HL-60 (cell line): Measurements from ENCODE around the gene PLP2.

ENCODE experiments used
- DNase-seq, 2 experiments: peaks; one replicate each; pipeline ENCODE4 v3.0.0-alpha.2; 2010 to 2020; ENCODE audit warnings: low read depth in 1 of 2, low spot score in 1 of 2
- H3K27ac ChIP-seq: fragments of 250-450 bp; sonication (Bioruptor Pico); replicated peaks from 2 replicates; pipeline ENCODE4 v1.5.1; 2020; ENCODE audit warnings: mild to moderate bottlenecking, moderate library complexity
- H3K27me3 ChIP-seq: fragments of 250-450 bp; sonication (Bioruptor Pico); 2 replicates; pipeline ENCODE4 v1.5.1; 2021; ENCODE audit warnings: mild to moderate bottlenecking, moderate library complexity; ENCODE audit not compliant: insufficient read depth, poor library complexity, severe bottlenecking
- H3K4me3 ChIP-seq: replicated peaks from 2 replicates; pipeline ENCODE4 v1.5.1; 2011; ENCODE audit warnings: mild to moderate bottlenecking, control low read depth, low read length; ENCODE audit not compliant: insufficient read depth
- GABPA ChIP-seq: IDR thresholded peaks from 2 replicates; pipeline ENCODE4 v1.6.1; 2012; ENCODE audit warnings: low read depth
- POLR2AphosphoS5 ChIP-seq: IDR thresholded peaks from 2 replicates; pipeline ENCODE4 v1.6.1; 2012; ENCODE audit warnings: low read depth
- SPI1 ChIP-seq: IDR thresholded peaks from 2 replicates; pipeline ENCODE4 v1.6.1; 2012; ENCODE audit warnings: low read depth, mild to moderate bottlenecking, borderline replicate concordance
- TF ChIP-seq, protein P1 (sequence below): IDR thresholded peaks from 2 replicates; pipeline ENCODE4 v1.6.1; 2012; ENCODE audit warnings: low read depth; ENCODE audit not compliant: insufficient replicate concordance
- TF ChIP-seq, protein P2 (sequence below): IDR thresholded peaks from one replicate; pipeline ENCODE4 v1.5.1; 2011; ENCODE audit warnings: low read length, control low read depth, inconsistent platforms; ENCODE audit not compliant: insufficient read depth

Gene PLP2

DNA sequence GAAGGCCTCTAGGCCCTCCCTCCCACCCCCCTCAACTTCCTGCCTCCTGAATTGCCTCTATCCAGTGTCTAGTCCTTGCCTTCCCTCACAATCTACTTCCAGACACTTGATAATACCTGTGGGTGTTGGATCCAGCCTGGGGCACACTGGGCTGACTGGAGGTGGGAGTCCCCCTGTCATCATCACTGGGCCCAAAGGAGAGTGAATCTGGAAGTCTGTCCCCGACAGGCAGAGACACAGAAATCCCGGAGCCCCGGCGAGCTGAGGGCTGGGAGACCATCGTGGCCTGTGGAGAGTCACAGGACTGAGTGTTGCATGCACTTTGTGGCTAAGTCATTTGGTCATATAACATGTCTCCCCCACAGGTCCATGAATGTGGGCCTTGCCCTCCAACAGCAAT, 36.7 kb downstream of the PLP2 start:
- Histone ChIP-seq H3K27me3 (no peaks in the 10 kb centered on the region), H3K4me3 (no peak overlapping the region), H3K27ac (no peak overlapping the region)
- no peak for DNase-seq
- TF ChIP-seq POLR2AphosphoS5 (no peak), SPI1 (no peak), GABPA (no peak)
- TF ChIP-seq, protein P1, sequence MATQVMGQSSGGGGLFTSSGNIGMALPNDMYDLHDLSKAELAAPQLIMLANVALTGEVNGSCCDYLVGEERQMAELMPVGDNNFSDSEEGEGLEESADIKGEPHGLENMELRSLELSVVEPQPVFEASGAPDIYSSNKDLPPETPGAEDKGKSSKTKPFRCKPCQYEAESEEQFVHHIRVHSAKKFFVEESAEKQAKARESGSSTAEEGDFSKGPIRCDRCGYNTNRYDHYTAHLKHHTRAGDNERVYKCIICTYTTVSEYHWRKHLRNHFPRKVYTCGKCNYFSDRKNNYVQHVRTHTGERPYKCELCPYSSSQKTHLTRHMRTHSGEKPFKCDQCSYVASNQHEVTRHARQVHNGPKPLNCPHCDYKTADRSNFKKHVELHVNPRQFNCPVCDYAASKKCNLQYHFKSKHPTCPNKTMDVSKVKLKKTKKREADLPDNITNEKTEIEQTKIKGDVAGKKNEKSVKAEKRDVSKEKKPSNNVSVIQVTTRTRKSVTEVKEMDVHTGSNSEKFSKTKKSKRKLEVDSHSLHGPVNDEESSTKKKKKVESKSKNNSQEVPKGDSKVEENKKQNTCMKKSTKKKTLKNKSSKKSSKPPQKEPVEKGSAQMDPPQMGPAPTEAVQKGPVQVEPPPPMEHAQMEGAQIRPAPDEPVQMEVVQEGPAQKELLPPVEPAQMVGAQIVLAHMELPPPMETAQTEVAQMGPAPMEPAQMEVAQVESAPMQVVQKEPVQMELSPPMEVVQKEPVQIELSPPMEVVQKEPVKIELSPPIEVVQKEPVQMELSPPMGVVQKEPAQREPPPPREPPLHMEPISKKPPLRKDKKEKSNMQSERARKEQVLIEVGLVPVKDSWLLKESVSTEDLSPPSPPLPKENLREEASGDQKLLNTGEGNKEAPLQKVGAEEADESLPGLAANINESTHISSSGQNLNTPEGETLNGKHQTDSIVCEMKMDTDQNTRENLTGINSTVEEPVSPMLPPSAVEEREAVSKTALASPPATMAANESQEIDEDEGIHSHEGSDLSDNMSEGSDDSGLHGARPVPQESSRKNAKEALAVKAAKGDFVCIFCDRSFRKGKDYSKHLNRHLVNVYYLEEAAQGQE = no peak
- TF ChIP-seq, protein P2, sequence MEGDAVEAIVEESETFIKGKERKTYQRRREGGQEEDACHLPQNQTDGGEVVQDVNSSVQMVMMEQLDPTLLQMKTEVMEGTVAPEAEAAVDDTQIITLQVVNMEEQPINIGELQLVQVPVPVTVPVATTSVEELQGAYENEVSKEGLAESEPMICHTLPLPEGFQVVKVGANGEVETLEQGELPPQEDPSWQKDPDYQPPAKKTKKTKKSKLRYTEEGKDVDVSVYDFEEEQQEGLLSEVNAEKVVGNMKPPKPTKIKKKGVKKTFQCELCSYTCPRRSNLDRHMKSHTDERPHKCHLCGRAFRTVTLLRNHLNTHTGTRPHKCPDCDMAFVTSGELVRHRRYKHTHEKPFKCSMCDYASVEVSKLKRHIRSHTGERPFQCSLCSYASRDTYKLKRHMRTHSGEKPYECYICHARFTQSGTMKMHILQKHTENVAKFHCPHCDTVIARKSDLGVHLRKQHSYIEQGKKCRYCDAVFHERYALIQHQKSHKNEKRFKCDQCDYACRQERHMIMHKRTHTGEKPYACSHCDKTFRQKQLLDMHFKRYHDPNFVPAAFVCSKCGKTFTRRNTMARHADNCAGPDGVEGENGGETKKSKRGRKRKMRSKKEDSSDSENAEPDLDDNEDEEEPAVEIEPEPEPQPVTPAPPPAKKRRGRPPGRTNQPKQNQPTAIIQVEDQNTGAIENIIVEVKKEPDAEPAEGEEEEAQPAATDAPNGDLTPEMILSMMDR = no peak

GRCh38 chrX:49209434-49210251, 37.9 kb downstream of the PLP2 start:
- H3K4me3 ChIP-seq = no peak overlapping the region
- no peak for TF ChIP-seq GABPA
- TF ChIP-seq POLR2AphosphoS5 = no peak
- no peak overlapping the region for H3K27ac ChIP-seq
- H3K27me3 ChIP-seq = no peaks in the 10 kb centered on the region
- peak in 1 of 2 experiments; percentile 27 for DNase-seq

DNA sequence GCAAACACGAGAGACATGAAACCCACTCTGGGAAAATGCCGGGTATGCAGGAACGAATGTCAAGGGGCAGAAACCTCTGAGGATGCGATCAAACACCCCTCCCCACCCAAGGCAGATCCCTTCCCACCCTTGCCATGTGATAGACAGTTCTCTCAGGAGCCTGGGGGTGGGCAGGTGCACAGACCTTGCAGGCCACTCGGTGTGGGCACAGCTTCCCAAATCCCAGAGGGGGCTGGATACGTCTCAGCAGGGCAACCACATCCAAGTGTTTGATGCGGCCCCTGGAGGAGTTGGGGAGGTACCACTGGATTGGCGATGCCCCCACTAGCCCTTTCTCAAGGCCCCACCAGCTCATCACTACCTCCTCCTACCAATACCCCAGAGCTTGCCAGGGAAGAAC, 38.7 kb downstream of the PLP2 start:
- no peak overlapping the region for H3K27ac ChIP-seq
- H3K27me3 ChIP-seq = no peaks in the 10 kb centered on the region
- no peak overlapping the region for H3K4me3 ChIP-seq
- TF ChIP-seq GABPA = no peak
- TF ChIP-seq, protein P2 = no peak
- no peak for TF ChIP-seq POLR2AphosphoS5
- TF ChIP-seq, protein P1 = no peak
- no peak for DNase-seq

- no peak for DNase-seq
- no peak overlapping the region for H3K4me3 ChIP-seq
- TF ChIP-seq GABPA (no peak), POLR2AphosphoS5 (no peak), SPI1 (no peak)
- TF ChIP-seq, protein P1 = no peak
- TF ChIP-seq, protein P2 = no peak
- no peaks in the 10 kb centered on the region for H3K27me3 ChIP-seq
- no peak overlapping the region for H3K27ac ChIP-seq
These were observed 39.4 kb downstream of the PLP2 start for GRCh38 chrX:49211074-49211473.
